ENCODE data around the gene RAB4B. TPM values are rescaled to one million over a fixed set of nuclear protein-coding genes. Genes with fewer than 3 reads are reported as not detected.
"Not testable (repeated sequence)": the region's sequence is repeated elsewhere in the genome, so short reads cannot be mapped to it uniquely, and the experiment has no call there.

RAB4B gene
- total RNA-seq, 1 donor from 2014 or later = 9.9 TPM

GRCh38 chr19:40803857-40804782 is 26.1 kb downstream of the RAB4B start:
- DNase-seq (ENCODE audit: low read depth) = no peak

DNA sequence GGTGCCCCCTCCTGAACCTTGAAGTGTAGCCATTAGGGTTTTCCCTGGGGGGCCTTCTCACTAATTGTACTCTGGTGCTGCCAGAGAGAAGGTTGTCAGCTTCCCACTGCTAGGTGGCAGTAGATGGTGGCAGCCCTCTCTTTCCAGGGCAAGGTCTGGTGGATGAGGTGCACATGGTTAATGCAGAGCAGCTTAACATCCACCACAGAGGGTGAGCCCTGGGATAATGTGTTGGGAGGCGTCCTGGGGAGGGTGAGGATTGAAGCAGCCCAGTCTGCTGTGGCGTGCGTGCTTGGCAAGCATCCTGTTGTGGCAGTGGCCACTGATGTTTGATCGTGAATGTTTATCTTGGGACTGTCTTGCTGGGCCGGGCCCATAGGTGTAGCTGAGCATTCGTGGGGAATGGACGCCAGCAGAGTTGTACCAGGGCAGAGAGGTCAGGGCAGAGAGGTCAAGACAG is 26.8 kb downstream of the RAB4B start:
- DNase-seq (ENCODE audit: low read depth) = no peak

GRCh38 chr19:40805258-40805868 is 27.3 kb downstream of the RAB4B start:
- no peak for DNase-seq (ENCODE audit: low read depth)

GRCh38 chr19:40806423-40807146 is 28.5 kb downstream of the RAB4B start:
- peak; percentile 88 for DNase-seq (ENCODE audit: low read depth)

- peak; percentile 26 for DNase-seq (ENCODE audit: low read depth)
These were observed 29.3 kb downstream of the RAB4B start for GRCh38 chr19:40807147-40808020.

GRCh38 chr19:40808021-40808325 is 29.9 kb downstream of the RAB4B start:
- no peak for DNase-seq (ENCODE audit: low read depth)

GRCh38 chr19:40808497-40808896 is 30.4 kb downstream of the RAB4B start:
- DNase-seq (ENCODE audit: low read depth) = no peak

DNA sequence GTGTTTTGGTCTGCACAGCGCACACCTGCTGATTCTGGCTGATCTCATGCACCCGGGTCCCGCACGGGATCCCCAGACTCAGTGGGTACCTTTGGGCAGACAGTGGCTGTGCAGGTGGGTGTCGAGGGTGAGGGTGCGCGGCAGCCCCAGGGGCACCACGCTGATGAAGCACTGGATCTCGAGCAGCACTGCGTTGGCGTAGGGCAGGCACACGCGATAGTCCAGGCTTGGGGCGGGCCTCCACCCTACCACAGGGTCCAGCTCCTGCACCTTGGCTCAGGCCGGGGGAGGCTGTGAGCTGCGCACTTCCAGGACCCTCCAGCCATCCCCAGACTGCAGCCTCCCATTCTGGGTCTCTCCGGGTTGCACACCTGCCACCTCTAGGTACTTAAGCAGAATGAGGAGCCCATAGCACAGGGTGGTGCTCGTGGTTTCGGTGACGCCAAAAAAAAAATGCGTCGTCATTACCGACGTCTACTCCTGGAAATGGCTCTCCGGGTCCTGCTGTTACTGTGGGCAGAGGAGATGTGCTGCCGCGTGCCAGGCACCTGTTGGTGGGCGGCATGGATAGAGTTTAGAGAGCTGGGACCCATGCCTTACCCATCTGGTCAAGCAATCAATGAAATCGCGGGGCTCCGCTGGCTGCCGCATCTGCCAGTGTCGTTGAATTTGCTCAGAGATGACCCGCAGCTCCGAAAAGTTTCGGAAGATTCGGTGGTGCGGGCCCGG is 31.5 kb downstream of the RAB4B start:
- DNase-seq (ENCODE audit: low read depth) = no peak

- DNase-seq (ENCODE audit: low read depth) = no peak
These were observed 32.1 kb downstream of the RAB4B start for GRCh38 chr19:40810160-40810559.

DNA sequence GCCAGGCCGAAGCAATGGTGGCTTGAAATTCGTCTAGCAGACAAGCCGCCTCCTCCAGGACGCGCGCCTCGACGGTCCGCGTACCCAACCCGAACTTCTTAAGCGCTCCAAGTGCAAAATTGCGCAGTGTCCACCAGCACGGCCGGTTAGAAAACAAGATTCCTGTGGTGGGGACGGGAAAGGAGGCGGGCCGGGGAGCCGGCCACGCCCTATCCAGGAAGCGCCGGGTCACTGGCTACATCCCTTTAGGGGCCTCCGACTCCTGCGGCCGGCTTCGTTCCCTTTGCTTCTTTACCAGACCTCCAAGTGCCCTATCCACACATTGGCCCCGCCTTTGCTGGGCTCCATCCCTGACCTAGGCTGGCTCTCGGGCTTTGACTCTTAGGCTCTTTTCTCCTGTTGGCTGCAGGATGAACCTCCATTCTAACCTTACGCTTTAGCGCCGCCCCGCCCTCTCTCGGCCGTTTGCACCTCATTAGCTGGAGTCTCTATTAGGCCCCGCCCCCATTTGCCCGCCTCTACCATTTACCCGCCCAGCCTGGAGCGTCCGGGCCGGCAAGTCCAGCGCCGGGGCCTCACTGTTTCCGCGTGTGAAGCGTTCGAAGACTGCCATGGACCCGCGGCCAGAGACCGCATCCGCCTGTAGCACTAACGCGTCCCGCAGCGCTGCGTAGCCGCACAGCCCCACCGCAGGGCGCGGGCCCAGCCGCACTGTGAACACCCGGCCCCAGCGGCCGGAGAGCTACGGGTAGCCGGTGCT is 32.8 kb downstream of the RAB4B start:
- peak; percentile 63 for DNase-seq (ENCODE audit: low read depth)

DNA sequence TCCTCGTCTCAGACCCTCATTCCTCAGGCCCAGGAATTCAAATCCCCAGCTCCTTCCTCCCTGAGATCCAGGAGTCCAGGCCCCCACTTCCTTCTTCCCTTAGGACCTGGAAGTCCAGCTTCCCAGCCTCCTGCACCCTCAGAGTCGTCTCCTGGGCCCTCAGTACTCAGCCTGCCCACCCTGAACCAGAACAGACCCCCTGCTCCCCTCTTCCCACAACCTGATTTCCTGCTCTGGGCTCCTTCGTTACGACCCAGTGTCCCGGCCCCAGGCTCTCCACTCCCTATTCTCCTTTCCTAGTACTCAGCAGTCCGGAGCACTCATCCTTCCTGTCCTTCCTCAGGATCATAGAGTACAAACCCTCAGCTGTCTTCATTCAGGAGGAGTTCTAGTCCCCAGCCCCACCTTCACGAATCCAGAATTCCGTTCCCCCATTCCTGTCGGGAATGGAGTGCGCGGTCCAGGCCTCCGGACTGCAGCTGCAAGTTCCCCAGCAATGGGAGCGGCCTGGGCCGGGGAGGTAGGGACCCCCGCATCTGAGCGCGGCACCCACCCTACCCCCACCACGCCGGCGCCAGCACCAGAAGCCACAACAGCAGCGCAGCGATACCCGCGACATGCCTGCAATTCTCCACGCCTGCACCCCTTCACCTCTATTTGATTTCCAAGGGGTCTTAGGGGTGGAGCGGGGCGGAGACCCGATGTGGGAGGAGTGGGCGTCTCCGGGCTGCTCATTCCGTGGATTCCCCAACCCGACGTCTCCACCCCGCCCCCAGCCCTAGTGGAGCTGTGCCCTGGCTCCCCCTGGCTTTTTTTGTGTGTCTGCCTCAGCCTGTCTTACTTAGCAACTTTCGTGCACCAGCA is 33.7 kb downstream of the RAB4B start:
- no peak for DNase-seq (ENCODE audit: low read depth)

DNA sequence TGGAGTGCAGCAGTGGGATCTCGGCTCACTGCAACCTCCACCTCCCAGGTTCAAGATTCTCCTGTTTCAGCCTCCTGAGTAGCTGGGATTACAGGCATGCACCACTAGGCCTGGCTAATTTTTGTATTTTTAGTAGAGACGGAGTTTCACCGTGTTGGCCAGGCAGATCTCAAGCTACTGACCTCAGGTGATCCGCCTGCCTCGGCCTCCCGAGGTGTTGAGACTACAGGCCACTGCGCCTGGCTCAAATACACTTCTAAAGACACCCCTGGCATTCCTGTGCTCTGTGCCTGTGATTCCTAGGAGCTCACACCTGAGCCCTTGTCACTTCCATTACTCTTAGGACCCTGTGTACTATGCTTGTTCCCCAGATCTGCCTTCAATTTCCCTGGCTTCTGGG is 34.5 kb downstream of the RAB4B start:
- not testable (repeated sequence) for DNase-seq (ENCODE audit: low read depth)

- DNase-seq (ENCODE audit: low read depth) = no peak
These were observed 35.1 kb downstream of the RAB4B start for GRCh38 chr19:40813182-40813581.

GRCh38 chr19:40815223-40815622 is 37.2 kb downstream of the RAB4B start:
- no peak for DNase-seq (ENCODE audit: low read depth)

DNA sequence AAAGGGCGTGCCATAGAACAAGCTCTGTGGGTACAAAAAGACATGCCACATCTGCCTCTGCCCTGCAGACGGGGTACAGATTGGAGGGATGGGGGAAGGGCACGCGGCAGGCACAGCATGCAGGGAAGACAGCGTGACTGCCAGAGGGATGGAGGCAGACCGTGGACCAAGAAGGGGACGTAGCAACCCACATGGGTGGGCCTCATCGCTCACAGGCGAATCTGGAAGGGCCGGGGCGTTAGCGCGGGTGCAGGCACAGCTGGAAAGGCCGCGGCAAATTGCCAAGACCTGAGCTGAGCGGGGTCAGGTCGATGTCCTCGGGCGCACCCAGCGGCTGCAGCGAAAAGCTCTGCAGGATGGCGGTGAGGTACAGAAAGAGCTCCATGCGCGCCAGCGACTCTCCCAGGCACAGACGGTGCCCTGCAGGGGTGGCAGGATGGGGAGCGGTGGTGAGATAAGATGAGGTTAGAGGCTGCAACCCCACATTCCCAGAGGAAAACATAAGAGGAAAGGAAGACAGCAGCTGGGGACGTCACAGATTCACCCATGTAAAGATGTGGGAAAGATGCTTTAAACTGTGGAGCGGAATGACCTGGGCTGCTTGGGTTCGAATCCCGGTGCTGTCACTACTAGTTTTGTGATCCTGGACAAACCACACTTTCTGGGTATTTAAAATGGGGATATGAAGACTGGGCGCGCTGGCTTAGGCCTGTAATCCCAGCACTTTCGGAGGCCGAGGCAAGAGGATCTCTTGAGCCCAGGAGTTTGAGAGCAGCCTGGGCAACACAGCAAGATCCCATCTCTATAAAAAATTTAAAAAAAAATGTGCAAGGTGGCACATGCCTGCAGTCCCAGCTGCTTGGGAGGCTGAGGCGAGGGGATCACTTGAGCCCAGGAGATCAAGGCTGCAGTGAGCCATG is 40.7 kb downstream of the RAB4B start:
- DNase-seq (ENCODE audit: low read depth) = peak; percentile 19

- DNase-seq (ENCODE audit: low read depth) = peak; percentile 27
These were observed 41.6 kb downstream of the RAB4B start for GRCh38 chr19:40819479-40820234.

GRCh38 chr19:40822161-40822560 is 44.1 kb downstream of the RAB4B start:
- DNase-seq (ENCODE audit: low read depth) = no peak

All from renal cortical epithelial cell (primary cell).